B cell (primary cell): ENCODE data around the gene HEBP2. TPM values are rescaled to one million over a fixed set of nuclear protein-coding genes. Genes with fewer than 3 reads are reported as not detected.

Experiments used
- ATAC-seq: fragments of 200-7000 bp; cut with Tn5 transposase; one replicate; pipeline ENCODE4 v1.10.0; 2021; ENCODE audit warnings: low read depth, mild to moderate bottlenecking, moderate number of reproducible peaks, moderate library complexity
- CTCF ChIA-PET: fragments of 350-600 bp; sonication (Branson Sonifier 250); formaldehyde crosslinking; loops from one replicate; lab custom pipeline; 2021; ENCODE audit warnings: antibody characterized with exemption, inconsistent platforms; lab: Charles Lee
- POLR2A ChIA-PET: fragments of 350-600 bp; sonication (Branson Sonifier 250); formaldehyde crosslinking; loops from one replicate; lab custom pipeline; 2021; ENCODE audit warnings: antibody characterized with exemption; lab: Charles Lee
- DNase-seq: peaks from one replicate; pipeline ENCODE4 v3.0.0; 2013
- H2AFZ ChIP-seq: 2 replicates; pipeline ENCODE4 v1.6.1; 2012; ENCODE audit warnings: mild to moderate bottlenecking, low read depth, low read length; ENCODE audit not compliant: insufficient read depth, poor library complexity, severe bottlenecking
- H3K27ac ChIP-seq, 2 donors: 1 replicate in 1 of 2; 2 replicates in 1 of 2; pipeline ENCODE4 v1.5.1; 2012 to 2013; ENCODE audit warnings: low read length in 2 of 2, mild to moderate bottlenecking in 2 of 2, moderate library complexity in 1 of 2
- H3K27me3 ChIP-seq, 4 experiments: fragments of 200-600 bp in 1 of 4; sonication (generic) in 1 of 4; replicated peaks in 1 of 4; 1 replicate in 2 of 4; 2 replicates in 2 of 4; pipeline versions ENCODE4 v1.6.1 to v1.7.0; 2013 to 2016; ENCODE audit warnings: low read length in 3 of 4, mild to moderate bottlenecking in 2 of 4, mixed read lengths in 1 of 4, moderate library complexity in 1 of 4; ENCODE audit not compliant: insufficient read depth in 4 of 4, control insufficient read depth in 3 of 4; ENCODE audit errors: control extremely low read depth in 1 of 4
- H3K36me3 ChIP-seq, 2 experiments: replicated peaks in 1 of 2; 1 replicate in 1 of 2; 2 replicates in 1 of 2; pipeline versions ENCODE4 v1.6.1 to v1.7.1; 2013; ENCODE audit warnings: low read length in 1 of 2; ENCODE audit not compliant: insufficient read depth in 2 of 2, control insufficient read depth in 1 of 2; ENCODE audit errors: control extremely low read depth in 1 of 2, extremely low read depth in 1 of 2
- H3K4me1 ChIP-seq, 2 donors: fragments of 200-600 bp in 1 of 2; sonication (generic) in 1 of 2; 1 replicate in 1 of 2; 2 replicates in 1 of 2; pipeline versions ENCODE4 v1.5.1 to v1.6.1; 2013 to 2017; ENCODE audit warnings: low read length in 2 of 2; ENCODE audit not compliant: control insufficient read depth in 2 of 2, insufficient read depth in 2 of 2
- H3K4me2 ChIP-seq: replicated peaks from 2 replicates; pipeline ENCODE3; 2012; ENCODE audit warnings: mild to moderate bottlenecking, low read depth, low read length; ENCODE audit not compliant: poor library complexity, severe bottlenecking
- H3K4me3 ChIP-seq, 5 experiments: fragments of 200-600 bp in 1 of 5; sonication (generic) in 1 of 5; 1 replicate in 3 of 5; 2 replicates in 2 of 5; pipeline versions ENCODE4 v1.5.1 to v1.7.0; 2011 to 2016; ENCODE audit warnings: low read length in 4 of 5, mild to moderate bottlenecking in 4 of 5, low read depth in 2 of 5, control low read depth in 1 of 5, moderate library complexity in 1 of 5; ENCODE audit not compliant: insufficient read depth in 1 of 5; ENCODE audit errors: control extremely low read depth in 1 of 5, extremely low read depth in 1 of 5
- H3K79me2 ChIP-seq: fragments of 200-600 bp; sonication (generic); one replicate; pipeline ENCODE4 v1.6.0; 2016; ENCODE audit warnings: low read length; ENCODE audit not compliant: control insufficient read depth, insufficient read depth
- H3K9ac ChIP-seq: fragments of 200-600 bp; sonication (generic); 2 replicates; pipeline ENCODE4 v1.6.1; 2017; ENCODE audit warnings: mild to moderate bottlenecking, low read length, moderate library complexity
- H3K9me3 ChIP-seq, 3 donors: one replicate each; pipeline versions ENCODE4 v1.6.1 to v1.7.1; 2013; ENCODE audit warnings: low read length in 2 of 3; ENCODE audit not compliant: control insufficient read depth in 2 of 3, insufficient read depth in 1 of 3; ENCODE audit errors: control extremely low read depth in 1 of 3
- H4K20me1 ChIP-seq: 2 replicates; pipeline ENCODE4 v1.6.0; 2012; ENCODE audit warnings: mild to moderate bottlenecking, low read length; ENCODE audit not compliant: insufficient read depth, control insufficient read depth, poor library complexity, severe bottlenecking
- H3K27ac Mint-ChIP-seq: one replicate; pipeline ENCODE4 v1.8.0; 2021; ENCODE audit warnings: mixed read lengths
- H3K27me3 Mint-ChIP-seq: one replicate; pipeline ENCODE4 v1.8.0; 2021; ENCODE audit warnings: mixed read lengths
- H3K4me1 Mint-ChIP-seq: one replicate; pipeline ENCODE4 v1.8.0; 2021; ENCODE audit warnings: mixed read lengths
- H3K4me3 Mint-ChIP-seq: one replicate; pipeline ENCODE4 v1.8.0; 2021; ENCODE audit warnings: mixed read lengths
- H3K9me3 Mint-ChIP-seq: one replicate; pipeline ENCODE4 v1.8.0; 2022; ENCODE audit warnings: mixed read lengths; ENCODE audit not compliant: insufficient read depth
- CTCF ChIP-seq: fragments of 200-600 bp; IDR thresholded peaks from one replicate; pipeline ENCODE4 v1.8.0; 2022; ENCODE audit warnings: antibody characterized with exemption, mild to moderate bottlenecking
- EZH2 ChIP-seq: IDR thresholded peaks from 2 replicates; pipeline ENCODE4 v1.6.1; 2012; ENCODE audit warnings: borderline replicate concordance, low read depth, mild to moderate bottlenecking, moderate library complexity, low read length; ENCODE audit not compliant: insufficient read depth, poor library complexity, severe bottlenecking
- WGBS: methylation state at CpG from one replicate; pipeline ENCODE4 v1.1.5; 2013; ENCODE audit warnings: missing lambda C conversion rate; ENCODE audit not compliant: insufficient coverage; 5-methylcytosine and 5-hydroxymethylcytosine counted together
- intact Hi-C: fragments of 100-400 bp; cut with micrococcal nuclease; formaldehyde crosslinking; loops from one replicate; pipeline ENCODE4 v1.10.0; 2022
- polyA plus RNA-seq: library from polyadenylated mRNA; depleted of rRNA; stranded (reverse); fragments of >200 nt; gene quantifications from 2 replicates; pipeline ENCODE4 v1.2.3, GENCODE V29; 2012
- total RNA-seq, 2 donors: library from RNA; stranded (reverse); fragments of 120-200 nt in 1 of 2; gene quantifications; 1 replicate in 1 of 2; 2 replicates in 1 of 2; pipeline versions ENCODE4 v1.2.3 to v1.2.4, GENCODE V29; 2013 to 2022

Gene HEBP2
- total and polyA plus RNA-seq, 2 donors (not counting 1 experiment from before 2014, with no cell fraction given) = 12.4 to 35.1 TPM

DNA sequence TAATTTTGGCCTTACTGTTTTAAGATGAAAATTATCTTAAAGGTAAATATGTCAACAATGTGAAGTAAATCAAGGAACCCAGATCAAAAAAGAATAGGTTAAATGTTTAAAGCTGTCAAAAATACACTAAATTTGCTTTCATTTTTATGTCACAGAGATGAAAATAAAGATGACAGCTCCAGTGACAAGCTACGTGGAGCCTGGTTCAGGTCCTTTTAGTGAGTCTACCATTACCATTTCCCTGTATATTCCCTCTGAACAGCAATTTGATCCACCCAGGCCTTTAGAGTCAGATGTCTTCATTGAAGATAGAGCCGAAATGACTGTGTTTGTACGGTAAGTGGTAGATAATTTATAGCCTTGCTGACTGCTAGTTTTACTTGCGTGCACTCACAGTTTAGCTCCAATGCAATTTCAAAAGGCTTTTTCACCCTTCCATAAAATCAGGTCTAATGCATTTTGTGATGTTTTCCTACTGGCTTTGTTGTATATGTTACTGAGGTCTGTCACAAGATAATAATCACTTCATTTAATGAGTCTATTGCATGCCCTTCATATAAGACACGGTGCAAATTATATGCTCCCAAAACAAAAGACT, 1.9 kb downstream of the HEBP2 start:
- Histone ChIP-seq H3K4me1 (peaks cover 6 to 16% of the 10 kb centered on the region in 2 donors), H3K27ac (peak overlapping the region in 1 of 2 donors; percentile 55), H3K4me2 (no peak overlapping the region), H3K9me3 (no peaks in the 10 kb centered on the region), H3K79me2 (no peaks in the 10 kb centered on the region), H4K20me1 (no peaks in the 10 kb centered on the region), H3K27me3 (no peaks in the 10 kb centered on the region), H3K36me3 (peaks cover 9 to 43% of the 10 kb centered on the region in 2 experiments), H3K4me3 (no peak overlapping the region), H2AFZ (no peak overlapping the region), H3K9ac (no peak overlapping the region)
- no CpG with 5 or more reads among the region's 5 CpGs for WGBS
- intact Hi-C loops = loop anchor here (2.0 to 10.0 kb wide), 3 partner anchors 117 to 1301 kb away; partner anchors contain the start of gene ABRACL
- no peaks in the 10 kb centered on the region for H3K27me3 Mint-ChIP-seq
- ATAC-seq = no peak
- H3K4me3 Mint-ChIP-seq = peak overlapping the region; percentile 16
- ChIA-PET CTCF (interaction anchor here (0.7 to 4.1 kb wide), 5 partner anchors 13 to 289 kb away, joined by 3 to 39 read pairs (median 4); no protein-coding TSS in a partner anchor), POLR2A (no interaction called here)
- no peak for DNase-seq
- peak overlapping the region; percentile 5 for H3K27ac Mint-ChIP-seq
- peaks cover 19% of the 10 kb centered on the region for H3K4me1 Mint-ChIP-seq
- TF ChIP-seq EZH2 (no peak), CTCF (no peak)
- H3K9me3 Mint-ChIP-seq = no peaks in the 10 kb centered on the region

DNA sequence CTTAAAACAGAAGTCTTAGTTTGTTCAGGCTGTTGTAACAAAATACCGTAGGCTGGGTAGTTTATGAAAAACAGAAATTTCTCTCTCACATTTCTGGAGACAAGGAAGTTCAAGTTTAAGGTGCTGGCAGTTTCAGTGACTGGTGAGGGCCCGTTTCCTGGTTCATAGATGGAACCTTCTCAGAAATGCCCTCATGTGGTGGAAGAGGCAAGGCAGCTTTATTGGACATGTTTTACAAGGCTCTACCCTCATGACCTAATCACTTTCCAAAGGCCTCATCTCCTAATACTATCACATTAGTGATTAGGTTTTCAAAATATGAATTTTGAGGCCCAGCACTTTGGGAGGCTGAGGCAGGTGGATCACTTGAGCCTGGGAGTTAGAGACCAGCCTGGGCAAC, 2.4 kb downstream of the HEBP2 start:
- no peak overlapping the region for H3K4me2 ChIP-seq
- peaks cover 9 to 48% of the 10 kb centered on the region in 2 experiments for H3K36me3 ChIP-seq
- H3K9me3 ChIP-seq = no peaks in the 10 kb centered on the region
- H3K4me3 Mint-ChIP-seq = no peak overlapping the region
- DNase-seq (peak; percentile 24), ATAC-seq (no peak)
- H3K9me3 Mint-ChIP-seq = no peaks in the 10 kb centered on the region
- POLR2A ChIA-PET = no interaction called here
- H4K20me1 ChIP-seq = no peaks in the 10 kb centered on the region
- H3K27ac Mint-ChIP-seq = peak overlapping the region; percentile 5
- no peak for TF ChIP-seq CTCF
- TF ChIP-seq EZH2 = no peak
- H3K4me1 ChIP-seq = peaks cover 6 to 16% of the 10 kb centered on the region in 2 donors
- WGBS = no CpG with 5 or more reads among the region's 2 CpGs
- H3K27me3 ChIP-seq = no peaks in the 10 kb centered on the region
- H3K79me2 ChIP-seq = no peaks in the 10 kb centered on the region
- peak overlapping the region in 1 of 2 donors; percentile 55 for H3K27ac ChIP-seq
- CTCF ChIA-PET = interaction anchor here (0.7 to 4.1 kb wide), 3 partner anchors 23 to 290 kb away, joined by 4 to 39 read pairs (median 10); no protein-coding TSS in a partner anchor
- H3K27me3 Mint-ChIP-seq = no peaks in the 10 kb centered on the region
- no peak overlapping the region for H2AFZ ChIP-seq
- no peak overlapping the region for H3K4me3 ChIP-seq
- intact Hi-C loops = loop anchor here (10.0 kb wide), 2 partner anchors 618 to 1302 kb away; partner anchors contain the start of gene ABRACL
- peaks cover 17% of the 10 kb centered on the region for H3K4me1 Mint-ChIP-seq
- H3K9ac ChIP-seq = no peak overlapping the region
